HG03558 (cell line): ENCODE measurements around the gene IKZF3.
"Not testable (repeated sequence)": the region's sequence is repeated elsewhere in the genome, so short reads cannot be mapped to it uniquely, and the experiment has no call there.

Experiments
- ATAC-seq: cut with Tn5 transposase; IDR thresholded peaks from one replicate; pipeline ENCODE4 v1.9.1; 2021; ENCODE audit warnings: moderate number of reproducible peaks; ENCODE audit not compliant: unreplicated experiment; ENCODE audit errors: extremely low read depth

Gene IKZF3

GRCh38 chr17:39863244-39863917 is 731 bp downstream of the IKZF3 start:
- no peak for ATAC-seq

- ATAC-seq = no peak
Measured at GRCh38 chr17:39861235-39861634, 2.9 kb downstream of the IKZF3 start.

- ATAC-seq = not testable (repeated sequence)
Measured at GRCh38 chr17:39855911-39856649, 8.0 kb downstream of the IKZF3 start.

- ATAC-seq = no peak
Measured at GRCh38 chr17:39854909-39855308, 9.2 kb downstream of the IKZF3 start.

GRCh38 chr17:39852239-39852638 is 11.9 kb downstream of the IKZF3 start:
- ATAC-seq = no peak

- ATAC-seq = not testable (repeated sequence)
Measured at GRCh38 chr17:39850186-39850585, 13.9 kb downstream of the IKZF3 start.

- no peak for ATAC-seq
Measured at GRCh38 chr17:39848600-39848999, 15.5 kb downstream of the IKZF3 start.

- ATAC-seq = no peak
Measured at GRCh38 chr17:39846205-39846604, 17.9 kb downstream of the IKZF3 start.

- no peak for ATAC-seq
Measured at GRCh38 chr17:39845052-39845846, 18.9 kb downstream of the IKZF3 start.

- no peak for ATAC-seq
Measured at GRCh38 chr17:39841134-39841683, 22.9 kb downstream of the IKZF3 start.

- no peak for ATAC-seq
Measured at GRCh38 chr17:39838784-39839183, 25.3 kb downstream of the IKZF3 start.

GRCh38 chr17:39838057-39838456 is 26.1 kb downstream of the IKZF3 start:
- no peak for ATAC-seq

- no peak for ATAC-seq
Measured at GRCh38 chr17:39836117-39836516, 28.0 kb downstream of the IKZF3 start.

- no peak for ATAC-seq
Measured at GRCh38 chr17:39835038-39835786, 28.9 kb downstream of the IKZF3 start.

GRCh38 chr17:39834017-39834416 is 30.1 kb downstream of the IKZF3 start:
- ATAC-seq = no peak

GRCh38 chr17:39831588-39831987 is 32.5 kb downstream of the IKZF3 start:
- no peak for ATAC-seq

GRCh38 chr17:39828443-39828842 is 35.7 kb downstream of the IKZF3 start:
- ATAC-seq = no peak

GRCh38 chr17:39826334-39826733 is 37.8 kb downstream of the IKZF3 start:
- no peak for ATAC-seq

- ATAC-seq = no peak
Measured at GRCh38 chr17:39823407-39824054, 40.6 kb downstream of the IKZF3 start.

GRCh38 chr17:39822051-39822451 is 42.1 kb downstream of the IKZF3 start:
- ATAC-seq = no peak
